Activated B cell treated with CpG ODN at 0.5 μM for 24 hours (primary cell): Measurements from ENCODE around the gene NT5DC3. TPM values are rescaled to one million over a fixed set of nuclear protein-coding genes. Genes with fewer than 3 reads are reported as not detected.

Experiments used
- ATAC-seq: fragments of 200-7000 bp; cut with Tn5 transposase; one replicate; pipeline ENCODE4 v1.10.0; 2021; ENCODE audit warnings: low read depth, mild to moderate bottlenecking, moderate library complexity
- CTCF ChIA-PET: fragments of 350-600 bp; sonication (Branson Sonifier 250); formaldehyde crosslinking; loops from one replicate; lab custom pipeline; 2021; ENCODE audit warnings: antibody characterized with exemption; lab: Charles Lee
- POLR2A ChIA-PET: fragments of 350-600 bp; sonication (Branson Sonifier 250); formaldehyde crosslinking; loops from one replicate; lab custom pipeline; 2021; ENCODE audit warnings: antibody characterized with exemption; lab: Charles Lee
- DNase-seq: peaks from one replicate; pipeline ENCODE4 v3.0.0; 2022
- H3K27ac Mint-ChIP-seq: one replicate; pipeline ENCODE4 v1.8.0; 2020; ENCODE audit warnings: mixed read lengths
- H3K27me3 Mint-ChIP-seq: one replicate; pipeline ENCODE4 v1.8.0; 2021; ENCODE audit warnings: mixed read lengths
- H3K36me3 Mint-ChIP-seq: one replicate; pipeline ENCODE4 v1.8.0; 2021; ENCODE audit warnings: low read depth, mixed read lengths
- H3K4me1 Mint-ChIP-seq: one replicate; pipeline ENCODE4 v1.8.0; 2021; ENCODE audit warnings: mixed read lengths
- H3K4me3 Mint-ChIP-seq: one replicate; pipeline ENCODE4 v1.8.0; 2020; ENCODE audit warnings: mild to moderate bottlenecking, mixed read lengths
- H3K9me3 Mint-ChIP-seq: one replicate; pipeline ENCODE4 v1.8.0; 2020; ENCODE audit warnings: mixed read lengths
- intact Hi-C: fragments of 100-400 bp; cut with micrococcal nuclease; formaldehyde crosslinking; loops from one replicate; pipeline ENCODE4 v1.15.1; 2024
- total RNA-seq: library from RNA; stranded (reverse); gene quantifications from 2 replicates; pipeline ENCODE4 v1.2.3, GENCODE V29; 2022
- TF ChIP-seq, protein P1 (sequence below): fragments of 200-600 bp; IDR thresholded peaks from one replicate; pipeline ENCODE4 v1.8.0; 2022; ENCODE audit warnings: antibody characterized with exemption, mild to moderate bottlenecking

Gene NT5DC3
- total RNA-seq, 1 donor from 2014 or later = 11.6 TPM

DNA sequence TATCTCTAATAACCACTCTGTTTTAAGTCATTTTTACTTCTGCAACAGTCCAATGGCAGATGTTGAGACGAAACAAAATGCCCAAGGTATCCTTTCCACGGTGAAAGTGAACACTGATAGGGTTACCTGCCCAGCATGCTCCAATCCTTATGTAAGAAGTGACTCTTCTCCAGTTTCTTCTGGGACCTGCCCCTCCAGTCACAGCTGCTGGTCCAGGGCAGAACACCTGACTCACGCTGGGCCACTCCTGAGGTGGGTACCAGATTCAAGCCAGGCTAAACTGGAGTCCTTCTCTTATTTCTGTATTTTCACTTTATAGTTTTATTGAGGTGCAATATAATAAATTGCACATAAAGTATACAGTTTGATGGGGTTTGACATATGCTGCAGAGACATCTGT lies 16.7 kb downstream of the NT5DC3 start:
- peaks cover 2% of the 10 kb centered on the region for H3K9me3 Mint-ChIP-seq
- intact Hi-C loops = no loop called here
- H3K27me3 Mint-ChIP-seq = no peaks in the 10 kb centered on the region
- peaks cover 9% of the 10 kb centered on the region for H3K4me1 Mint-ChIP-seq
- TF ChIP-seq, protein P1, sequence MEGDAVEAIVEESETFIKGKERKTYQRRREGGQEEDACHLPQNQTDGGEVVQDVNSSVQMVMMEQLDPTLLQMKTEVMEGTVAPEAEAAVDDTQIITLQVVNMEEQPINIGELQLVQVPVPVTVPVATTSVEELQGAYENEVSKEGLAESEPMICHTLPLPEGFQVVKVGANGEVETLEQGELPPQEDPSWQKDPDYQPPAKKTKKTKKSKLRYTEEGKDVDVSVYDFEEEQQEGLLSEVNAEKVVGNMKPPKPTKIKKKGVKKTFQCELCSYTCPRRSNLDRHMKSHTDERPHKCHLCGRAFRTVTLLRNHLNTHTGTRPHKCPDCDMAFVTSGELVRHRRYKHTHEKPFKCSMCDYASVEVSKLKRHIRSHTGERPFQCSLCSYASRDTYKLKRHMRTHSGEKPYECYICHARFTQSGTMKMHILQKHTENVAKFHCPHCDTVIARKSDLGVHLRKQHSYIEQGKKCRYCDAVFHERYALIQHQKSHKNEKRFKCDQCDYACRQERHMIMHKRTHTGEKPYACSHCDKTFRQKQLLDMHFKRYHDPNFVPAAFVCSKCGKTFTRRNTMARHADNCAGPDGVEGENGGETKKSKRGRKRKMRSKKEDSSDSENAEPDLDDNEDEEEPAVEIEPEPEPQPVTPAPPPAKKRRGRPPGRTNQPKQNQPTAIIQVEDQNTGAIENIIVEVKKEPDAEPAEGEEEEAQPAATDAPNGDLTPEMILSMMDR = no peak
- H3K4me3 Mint-ChIP-seq = no peak overlapping the region
- ChIA-PET CTCF (no interaction called here), POLR2A (no interaction called here)
- H3K27ac Mint-ChIP-seq = no peak overlapping the region
- ATAC-seq = no peak
- no peak for DNase-seq
- H3K36me3 Mint-ChIP-seq = peaks cover 5% of the 10 kb centered on the region

- H3K36me3 Mint-ChIP-seq = peaks cover 7% of the 10 kb centered on the region
- H3K27me3 Mint-ChIP-seq = no peaks in the 10 kb centered on the region
- no peak overlapping the region for H3K4me3 Mint-ChIP-seq
- intact Hi-C loops = no loop called here
- no peak overlapping the region for H3K27ac Mint-ChIP-seq
- DNase-seq = no peak
- ATAC-seq = no peak
- ChIA-PET CTCF (no interaction called here), POLR2A (no interaction called here)
- peaks cover 5% of the 10 kb centered on the region for H3K4me1 Mint-ChIP-seq
- H3K9me3 Mint-ChIP-seq = peaks cover 2% of the 10 kb centered on the region
- TF ChIP-seq, protein P1 = no peak
Observed at GRCh38 chr12:103823871-103824270, 17.2 kb downstream of the NT5DC3 start.

DNA sequence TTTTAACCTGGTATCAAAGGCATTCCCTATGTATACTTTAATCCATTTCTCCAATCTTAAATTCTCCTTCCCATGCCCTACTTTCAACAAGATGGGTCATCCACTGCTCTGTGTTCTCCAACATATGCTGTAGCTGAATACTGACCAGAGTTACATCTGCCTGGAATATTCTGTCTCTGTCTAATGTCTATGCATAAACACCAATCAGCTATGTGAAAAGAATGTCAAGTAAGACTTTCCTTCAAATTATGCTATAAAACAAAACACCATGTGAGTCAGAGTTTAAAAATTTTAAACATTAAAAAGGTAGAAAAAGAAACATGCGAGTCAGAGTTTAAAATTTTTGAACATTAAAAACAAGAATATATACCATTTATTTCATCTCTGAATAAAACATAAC lies 19.3 kb downstream of the NT5DC3 start:
- Mint-ChIP-seq H3K4me1 (no peaks in the 10 kb centered on the region), H3K9me3 (peaks cover 2% of the 10 kb centered on the region), H3K36me3 (peaks cover 8% of the 10 kb centered on the region), H3K27ac (no peak overlapping the region), H3K27me3 (no peaks in the 10 kb centered on the region), H3K4me3 (no peak overlapping the region)
- intact Hi-C loops = no loop called here
- TF ChIP-seq, protein P1 = no peak
- ChIA-PET POLR2A (no interaction called here), CTCF (no interaction called here)
- ATAC-seq (no peak), DNase-seq (no peak)

- no peak overlapping the region for H3K4me3 Mint-ChIP-seq
- no peaks in the 10 kb centered on the region for H3K27me3 Mint-ChIP-seq
- intact Hi-C loops = no loop called here
- TF ChIP-seq, protein P1 = no peak
- no peak for ATAC-seq
- POLR2A ChIA-PET = no interaction called here
- CTCF ChIA-PET = no interaction called here
- peaks cover 8% of the 10 kb centered on the region for H3K36me3 Mint-ChIP-seq
- no peak overlapping the region for H3K27ac Mint-ChIP-seq
- no peak for DNase-seq
- H3K4me1 Mint-ChIP-seq = no peaks in the 10 kb centered on the region
- peaks cover 2% of the 10 kb centered on the region for H3K9me3 Mint-ChIP-seq
Observed at GRCh38 chr12:103820881-103821489, 20.0 kb downstream of the NT5DC3 start.

GRCh38 chr12:103820361-103820760 lies 20.7 kb downstream of the NT5DC3 start:
- Mint-ChIP-seq H3K36me3 (peaks cover 8% of the 10 kb centered on the region), H3K27ac (no peak overlapping the region), H3K4me3 (no peak overlapping the region), H3K4me1 (no peaks in the 10 kb centered on the region), H3K9me3 (peaks cover 2% of the 10 kb centered on the region), H3K27me3 (no peaks in the 10 kb centered on the region)
- no peak for DNase-seq
- POLR2A ChIA-PET = no interaction called here
- TF ChIP-seq, protein P1 = no peak
- intact Hi-C loops = no loop called here
- ATAC-seq = no peak
- CTCF ChIA-PET = no interaction called here
